ENCODE measurements around the gene SVOP. TPM values are rescaled to one million over a fixed set of nuclear protein-coding genes. Genes with fewer than 3 reads are reported as not detected.
A peak's percentile ranks its signal among the peaks of the same experiment; 100 is the strongest.

SVOP gene
- total and polyA plus RNA-seq, 2 donors (not counting 1 experiment from before 2014, with no cell fraction given) = not detected

GRCh38 chr12:108950991-108951739, 69.7 kb downstream of the SVOP start:
- H3K27ac ChIP-seq (ENCODE audit: insufficient read depth, low read length) = no peak overlapping the region
- no peak overlapping the region for H3K9ac ChIP-seq (ENCODE audit: insufficient read depth, low read length)
- no peak overlapping the region for H3K4me3 ChIP-seq (replicated peaks in 1 of 4; ENCODE audit: control extremely low read depth in 1 of 4, insufficient read depth in 1 of 4, low read depth in 3 of 4, low read length in 4 of 4)
- peak overlapping the region; percentile 51 for H3K4me2 ChIP-seq (ENCODE audit: extremely low read depth, insufficient read depth, low read length)
- no peaks in the 10 kb centered on the region for H4K20me1 ChIP-seq (ENCODE audit: control insufficient read depth, extremely low read depth, insufficient read depth, low read length)
- TF ChIP-seq EZH2 (IDR thresholded peaks at IDR 0.05; ENCODE audit: low read length, missing control alignments) (no peak), CTCF (conservative IDR thresholded peaks at IDR 0.05 in 1 of 2, IDR thresholded peaks at IDR 0.05 in 1 of 2; ENCODE audit: low read depth in 1 of 2, low read length in 2 of 2) (peak; percentile 71 to 82)
- no peaks in the 10 kb centered on the region for H3K4me1 ChIP-seq (ENCODE audit: control insufficient read depth, extremely low read depth, insufficient read depth, low read length)
- H3K9me3 ChIP-seq (ENCODE audit: control insufficient read depth, insufficient read depth, low read depth, low read length) = no peaks in the 10 kb centered on the region
- DNase-seq (ENCODE audit: low read depth in 2 of 2) = peak; percentile 43 to 63
- no peaks in the 10 kb centered on the region for H3K79me2 ChIP-seq (ENCODE audit: control insufficient read depth, insufficient read depth, low read length)
- no peak overlapping the region for H2AFZ ChIP-seq (ENCODE audit: low read length)
- H3K27me3 ChIP-seq (ENCODE audit: control insufficient read depth, insufficient read depth, low read length) = no peaks in the 10 kb centered on the region
- H3K36me3 ChIP-seq (ENCODE audit: control insufficient read depth, insufficient read depth, low read length) = no peaks in the 10 kb centered on the region

GRCh38 chr12:108949976-108950375, 70.9 kb downstream of the SVOP start:
- no peak overlapping the region for H2AFZ ChIP-seq (ENCODE audit: low read length)
- H3K4me1 ChIP-seq (ENCODE audit: control insufficient read depth, extremely low read depth, insufficient read depth, low read length) = no peaks in the 10 kb centered on the region
- no peak overlapping the region for H3K4me2 ChIP-seq (ENCODE audit: extremely low read depth, insufficient read depth, low read length)
- H3K9me3 ChIP-seq (ENCODE audit: control insufficient read depth, insufficient read depth, low read depth, low read length) = no peaks in the 10 kb centered on the region
- no peak for TF ChIP-seq CTCF (conservative IDR thresholded peaks at IDR 0.05 in 1 of 2, IDR thresholded peaks at IDR 0.05 in 1 of 2; ENCODE audit: low read depth in 1 of 2, low read length in 2 of 2)
- TF ChIP-seq EZH2 (IDR thresholded peaks at IDR 0.05; ENCODE audit: low read length, missing control alignments) = no peak
- H3K36me3 ChIP-seq (ENCODE audit: control insufficient read depth, insufficient read depth, low read length) = no peaks in the 10 kb centered on the region
- no peak overlapping the region for H3K9ac ChIP-seq (ENCODE audit: insufficient read depth, low read length)
- H4K20me1 ChIP-seq (ENCODE audit: control insufficient read depth, extremely low read depth, insufficient read depth, low read length) = no peaks in the 10 kb centered on the region
- H3K27me3 ChIP-seq (ENCODE audit: control insufficient read depth, insufficient read depth, low read length) = no peaks in the 10 kb centered on the region
- no peaks in the 10 kb centered on the region for H3K79me2 ChIP-seq (ENCODE audit: control insufficient read depth, insufficient read depth, low read length)
- DNase-seq (ENCODE audit: low read depth in 2 of 2) = no peak
- no peak overlapping the region for H3K4me3 ChIP-seq (replicated peaks in 1 of 4; ENCODE audit: control extremely low read depth in 1 of 4, insufficient read depth in 1 of 4, low read depth in 3 of 4, low read length in 4 of 4)
- H3K27ac ChIP-seq (ENCODE audit: insufficient read depth, low read length) = no peak overlapping the region

- H3K4me3 ChIP-seq (replicated peaks in 1 of 4; ENCODE audit: control extremely low read depth in 1 of 4, insufficient read depth in 1 of 4, low read depth in 3 of 4, low read length in 4 of 4) = no peak overlapping the region
- no peak overlapping the region for H3K9ac ChIP-seq (ENCODE audit: insufficient read depth, low read length)
- no peak for DNase-seq (ENCODE audit: low read depth in 2 of 2)
- H3K27ac ChIP-seq (ENCODE audit: insufficient read depth, low read length) = no peak overlapping the region
- no peaks in the 10 kb centered on the region for H3K79me2 ChIP-seq (ENCODE audit: control insufficient read depth, insufficient read depth, low read length)
- no peak for TF ChIP-seq EZH2 (IDR thresholded peaks at IDR 0.05; ENCODE audit: low read length, missing control alignments)
- no peak for TF ChIP-seq CTCF (conservative IDR thresholded peaks at IDR 0.05 in 1 of 2, IDR thresholded peaks at IDR 0.05 in 1 of 2; ENCODE audit: low read depth in 1 of 2, low read length in 2 of 2)
- H4K20me1 ChIP-seq (ENCODE audit: control insufficient read depth, extremely low read depth, insufficient read depth, low read length) = no peaks in the 10 kb centered on the region
- H3K4me2 ChIP-seq (ENCODE audit: extremely low read depth, insufficient read depth, low read length) = no peak overlapping the region
- no peaks in the 10 kb centered on the region for H3K27me3 ChIP-seq (ENCODE audit: control insufficient read depth, insufficient read depth, low read length)
- H2AFZ ChIP-seq (ENCODE audit: low read length) = no peak overlapping the region
- no peaks in the 10 kb centered on the region for H3K4me1 ChIP-seq (ENCODE audit: control insufficient read depth, extremely low read depth, insufficient read depth, low read length)
- no peaks in the 10 kb centered on the region for H3K36me3 ChIP-seq (ENCODE audit: control insufficient read depth, insufficient read depth, low read length)
- no peaks in the 10 kb centered on the region for H3K9me3 ChIP-seq (ENCODE audit: control insufficient read depth, insufficient read depth, low read depth, low read length)
Measured at GRCh38 chr12:108948367-108948766, 72.5 kb downstream of the SVOP start.
